ENCODE results near the gene ANGEL2. TPM values are rescaled to one million over a fixed set of nuclear protein-coding genes. Genes with fewer than 3 reads are reported as not detected.
A peak's percentile ranks its signal among the peaks of the same experiment; 100 is the strongest.

ANGEL2 gene
- total and polyA plus RNA-seq, 2 experiments from 2014 or later = 15.2 to 49.6 TPM

DNA sequence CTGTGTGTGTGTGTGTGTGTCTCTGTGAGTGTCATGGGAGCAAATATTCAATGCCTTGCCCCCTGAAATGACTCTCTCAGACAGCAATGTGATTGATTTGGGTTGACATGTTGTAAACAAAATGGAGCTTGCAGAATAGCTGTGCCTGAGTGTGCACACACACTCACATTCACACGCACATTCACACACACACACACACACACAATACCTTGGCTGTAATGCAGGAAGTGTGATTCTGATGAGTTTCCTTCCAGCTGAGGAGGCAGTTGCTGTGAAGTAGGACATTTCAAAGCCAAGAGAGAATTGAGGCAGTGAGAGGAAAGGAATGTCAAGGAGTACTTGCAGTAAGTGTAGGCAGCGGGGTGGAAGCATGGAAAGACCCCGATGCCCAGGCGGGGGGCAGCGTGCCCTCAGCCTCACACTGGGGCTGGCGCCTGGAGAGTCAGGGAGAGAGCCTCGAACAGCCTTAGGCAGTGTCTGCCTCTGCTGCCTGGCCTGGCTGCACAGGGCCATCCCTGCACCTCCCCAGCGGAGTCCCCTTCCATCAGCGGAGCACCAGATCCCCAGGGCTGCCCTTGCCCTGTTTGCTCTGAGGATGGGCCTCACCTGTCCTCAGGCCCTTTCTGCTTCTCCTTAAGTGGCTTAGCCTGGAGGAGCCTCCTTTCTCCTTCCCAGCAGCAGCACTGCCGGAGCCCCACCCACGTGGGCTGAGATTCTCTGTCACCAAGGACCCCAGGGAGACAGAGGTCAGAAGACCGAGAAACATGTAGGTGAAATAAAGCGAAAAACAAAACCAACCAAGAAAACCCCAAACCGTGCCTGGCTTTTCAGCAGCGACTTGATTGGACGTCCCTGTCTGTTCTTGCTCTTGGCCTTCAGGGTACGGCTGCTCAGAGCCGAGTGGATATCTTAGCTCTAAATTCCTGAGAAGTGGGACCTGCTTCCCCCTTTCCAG lies 56.1 kb downstream of the ANGEL2 start:
- Mint-ChIP-seq H3K4me1 (peaks cover 70% of the 10 kb centered on the region), H3K27ac (peak overlapping the region; percentile 44), H3K36me3 (ENCODE audit: low read depth) (peaks cover 99% of the 10 kb centered on the region), H3K4me3 (no peak overlapping the region; the same call in 2 of the 3 replicates), H3K9me3 (no peaks in the 10 kb centered on the region; the same call in 2 of the 3 replicates), H3K27me3 (ENCODE audit: insufficient read depth, low read depth, poor library complexity) (peaks cover 42% of the 10 kb centered on the region)
- Histone ChIP-seq H3K9me2 (ENCODE audit: insufficient read depth) (no peaks in the 10 kb centered on the region; the same call in 1 of the 2 replicates), H3K79me2 (replicated peaks; ENCODE audit: insufficient read depth) (peaks cover 66% of the 10 kb centered on the region), H3K27ac (ENCODE audit: low read depth) (peak overlapping the region; percentile 85), H2AFZ (no peak overlapping the region), H3K27me3 (ENCODE audit: insufficient read depth) (no peaks in the 10 kb centered on the region), H3K4me1 (ENCODE audit: insufficient read depth) (peaks cover 61% of the 10 kb centered on the region), H3K36me3 (ENCODE audit: insufficient read depth) (peaks cover 97% of the 10 kb centered on the region), H3K4me3 (no peak overlapping the region), H4K20me1 (replicated peaks; ENCODE audit: insufficient read depth) (peaks cover 70% of the 10 kb centered on the region), H3K4me2 (peak overlapping the region; percentile 38; the same call in 1 of the 2 replicates), H3F3A (replicated peaks; ENCODE audit: low read depth) (peaks cover 70% of the 10 kb centered on the region)
- TF ChIP-seq CREB1 (CRISPR knock-in tag; IDR thresholded peaks at IDR 0.05; ENCODE audit: low read depth) (no peak), NANOG (IDR thresholded peaks at IDR 0.05; ENCODE audit: borderline replicate concordance) (no peak), ZNF331 (CRISPR knock-in tag; IDR thresholded peaks at IDR 0.05; ENCODE audit: low read depth) (no peak), ZNF114 (CRISPR knock-in tag; IDR thresholded peaks at IDR 0.05) (no peak), STAT1 (IDR thresholded peaks at IDR 0.05; ENCODE audit: unreplicated experiment) (no peak), POLR2AphosphoS5 (IDR thresholded peaks at IDR 0.05; ENCODE audit: low read depth) (no peak; the same call in 1 of the 2 replicates), JUNB (IDR thresholded peaks at IDR 0.05; ENCODE audit: unreplicated experiment) (no peak), EZH2 (IDR thresholded peaks at IDR 0.05; ENCODE audit: low read depth, unreplicated experiment) (no peak), EZH2phosphoT487 (IDR thresholded peaks at IDR 0.05; ENCODE audit: unreplicated experiment) (no peak)
- TF ChIP-seq, protein P1, sequence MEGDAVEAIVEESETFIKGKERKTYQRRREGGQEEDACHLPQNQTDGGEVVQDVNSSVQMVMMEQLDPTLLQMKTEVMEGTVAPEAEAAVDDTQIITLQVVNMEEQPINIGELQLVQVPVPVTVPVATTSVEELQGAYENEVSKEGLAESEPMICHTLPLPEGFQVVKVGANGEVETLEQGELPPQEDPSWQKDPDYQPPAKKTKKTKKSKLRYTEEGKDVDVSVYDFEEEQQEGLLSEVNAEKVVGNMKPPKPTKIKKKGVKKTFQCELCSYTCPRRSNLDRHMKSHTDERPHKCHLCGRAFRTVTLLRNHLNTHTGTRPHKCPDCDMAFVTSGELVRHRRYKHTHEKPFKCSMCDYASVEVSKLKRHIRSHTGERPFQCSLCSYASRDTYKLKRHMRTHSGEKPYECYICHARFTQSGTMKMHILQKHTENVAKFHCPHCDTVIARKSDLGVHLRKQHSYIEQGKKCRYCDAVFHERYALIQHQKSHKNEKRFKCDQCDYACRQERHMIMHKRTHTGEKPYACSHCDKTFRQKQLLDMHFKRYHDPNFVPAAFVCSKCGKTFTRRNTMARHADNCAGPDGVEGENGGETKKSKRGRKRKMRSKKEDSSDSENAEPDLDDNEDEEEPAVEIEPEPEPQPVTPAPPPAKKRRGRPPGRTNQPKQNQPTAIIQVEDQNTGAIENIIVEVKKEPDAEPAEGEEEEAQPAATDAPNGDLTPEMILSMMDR (conservative IDR thresholded peaks at IDR 0.05; ENCODE audit: low read depth in 2 of 2) = no peak
- TF ChIP-seq, protein P2, sequence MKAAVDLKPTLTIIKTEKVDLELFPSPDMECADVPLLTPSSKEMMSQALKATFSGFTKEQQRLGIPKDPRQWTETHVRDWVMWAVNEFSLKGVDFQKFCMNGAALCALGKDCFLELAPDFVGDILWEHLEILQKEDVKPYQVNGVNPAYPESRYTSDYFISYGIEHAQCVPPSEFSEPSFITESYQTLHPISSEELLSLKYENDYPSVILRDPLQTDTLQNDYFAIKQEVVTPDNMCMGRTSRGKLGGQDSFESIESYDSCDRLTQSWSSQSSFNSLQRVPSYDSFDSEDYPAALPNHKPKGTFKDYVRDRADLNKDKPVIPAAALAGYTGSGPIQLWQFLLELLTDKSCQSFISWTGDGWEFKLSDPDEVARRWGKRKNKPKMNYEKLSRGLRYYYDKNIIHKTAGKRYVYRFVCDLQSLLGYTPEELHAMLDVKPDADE (IDR thresholded peaks at IDR 0.05) = no peak
- TF ChIP-seq, protein P3, sequence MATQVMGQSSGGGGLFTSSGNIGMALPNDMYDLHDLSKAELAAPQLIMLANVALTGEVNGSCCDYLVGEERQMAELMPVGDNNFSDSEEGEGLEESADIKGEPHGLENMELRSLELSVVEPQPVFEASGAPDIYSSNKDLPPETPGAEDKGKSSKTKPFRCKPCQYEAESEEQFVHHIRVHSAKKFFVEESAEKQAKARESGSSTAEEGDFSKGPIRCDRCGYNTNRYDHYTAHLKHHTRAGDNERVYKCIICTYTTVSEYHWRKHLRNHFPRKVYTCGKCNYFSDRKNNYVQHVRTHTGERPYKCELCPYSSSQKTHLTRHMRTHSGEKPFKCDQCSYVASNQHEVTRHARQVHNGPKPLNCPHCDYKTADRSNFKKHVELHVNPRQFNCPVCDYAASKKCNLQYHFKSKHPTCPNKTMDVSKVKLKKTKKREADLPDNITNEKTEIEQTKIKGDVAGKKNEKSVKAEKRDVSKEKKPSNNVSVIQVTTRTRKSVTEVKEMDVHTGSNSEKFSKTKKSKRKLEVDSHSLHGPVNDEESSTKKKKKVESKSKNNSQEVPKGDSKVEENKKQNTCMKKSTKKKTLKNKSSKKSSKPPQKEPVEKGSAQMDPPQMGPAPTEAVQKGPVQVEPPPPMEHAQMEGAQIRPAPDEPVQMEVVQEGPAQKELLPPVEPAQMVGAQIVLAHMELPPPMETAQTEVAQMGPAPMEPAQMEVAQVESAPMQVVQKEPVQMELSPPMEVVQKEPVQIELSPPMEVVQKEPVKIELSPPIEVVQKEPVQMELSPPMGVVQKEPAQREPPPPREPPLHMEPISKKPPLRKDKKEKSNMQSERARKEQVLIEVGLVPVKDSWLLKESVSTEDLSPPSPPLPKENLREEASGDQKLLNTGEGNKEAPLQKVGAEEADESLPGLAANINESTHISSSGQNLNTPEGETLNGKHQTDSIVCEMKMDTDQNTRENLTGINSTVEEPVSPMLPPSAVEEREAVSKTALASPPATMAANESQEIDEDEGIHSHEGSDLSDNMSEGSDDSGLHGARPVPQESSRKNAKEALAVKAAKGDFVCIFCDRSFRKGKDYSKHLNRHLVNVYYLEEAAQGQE (IDR thresholded peaks at IDR 0.05; ENCODE audit: unreplicated experiment) = no peak
- TF ChIP-seq, protein P4, sequence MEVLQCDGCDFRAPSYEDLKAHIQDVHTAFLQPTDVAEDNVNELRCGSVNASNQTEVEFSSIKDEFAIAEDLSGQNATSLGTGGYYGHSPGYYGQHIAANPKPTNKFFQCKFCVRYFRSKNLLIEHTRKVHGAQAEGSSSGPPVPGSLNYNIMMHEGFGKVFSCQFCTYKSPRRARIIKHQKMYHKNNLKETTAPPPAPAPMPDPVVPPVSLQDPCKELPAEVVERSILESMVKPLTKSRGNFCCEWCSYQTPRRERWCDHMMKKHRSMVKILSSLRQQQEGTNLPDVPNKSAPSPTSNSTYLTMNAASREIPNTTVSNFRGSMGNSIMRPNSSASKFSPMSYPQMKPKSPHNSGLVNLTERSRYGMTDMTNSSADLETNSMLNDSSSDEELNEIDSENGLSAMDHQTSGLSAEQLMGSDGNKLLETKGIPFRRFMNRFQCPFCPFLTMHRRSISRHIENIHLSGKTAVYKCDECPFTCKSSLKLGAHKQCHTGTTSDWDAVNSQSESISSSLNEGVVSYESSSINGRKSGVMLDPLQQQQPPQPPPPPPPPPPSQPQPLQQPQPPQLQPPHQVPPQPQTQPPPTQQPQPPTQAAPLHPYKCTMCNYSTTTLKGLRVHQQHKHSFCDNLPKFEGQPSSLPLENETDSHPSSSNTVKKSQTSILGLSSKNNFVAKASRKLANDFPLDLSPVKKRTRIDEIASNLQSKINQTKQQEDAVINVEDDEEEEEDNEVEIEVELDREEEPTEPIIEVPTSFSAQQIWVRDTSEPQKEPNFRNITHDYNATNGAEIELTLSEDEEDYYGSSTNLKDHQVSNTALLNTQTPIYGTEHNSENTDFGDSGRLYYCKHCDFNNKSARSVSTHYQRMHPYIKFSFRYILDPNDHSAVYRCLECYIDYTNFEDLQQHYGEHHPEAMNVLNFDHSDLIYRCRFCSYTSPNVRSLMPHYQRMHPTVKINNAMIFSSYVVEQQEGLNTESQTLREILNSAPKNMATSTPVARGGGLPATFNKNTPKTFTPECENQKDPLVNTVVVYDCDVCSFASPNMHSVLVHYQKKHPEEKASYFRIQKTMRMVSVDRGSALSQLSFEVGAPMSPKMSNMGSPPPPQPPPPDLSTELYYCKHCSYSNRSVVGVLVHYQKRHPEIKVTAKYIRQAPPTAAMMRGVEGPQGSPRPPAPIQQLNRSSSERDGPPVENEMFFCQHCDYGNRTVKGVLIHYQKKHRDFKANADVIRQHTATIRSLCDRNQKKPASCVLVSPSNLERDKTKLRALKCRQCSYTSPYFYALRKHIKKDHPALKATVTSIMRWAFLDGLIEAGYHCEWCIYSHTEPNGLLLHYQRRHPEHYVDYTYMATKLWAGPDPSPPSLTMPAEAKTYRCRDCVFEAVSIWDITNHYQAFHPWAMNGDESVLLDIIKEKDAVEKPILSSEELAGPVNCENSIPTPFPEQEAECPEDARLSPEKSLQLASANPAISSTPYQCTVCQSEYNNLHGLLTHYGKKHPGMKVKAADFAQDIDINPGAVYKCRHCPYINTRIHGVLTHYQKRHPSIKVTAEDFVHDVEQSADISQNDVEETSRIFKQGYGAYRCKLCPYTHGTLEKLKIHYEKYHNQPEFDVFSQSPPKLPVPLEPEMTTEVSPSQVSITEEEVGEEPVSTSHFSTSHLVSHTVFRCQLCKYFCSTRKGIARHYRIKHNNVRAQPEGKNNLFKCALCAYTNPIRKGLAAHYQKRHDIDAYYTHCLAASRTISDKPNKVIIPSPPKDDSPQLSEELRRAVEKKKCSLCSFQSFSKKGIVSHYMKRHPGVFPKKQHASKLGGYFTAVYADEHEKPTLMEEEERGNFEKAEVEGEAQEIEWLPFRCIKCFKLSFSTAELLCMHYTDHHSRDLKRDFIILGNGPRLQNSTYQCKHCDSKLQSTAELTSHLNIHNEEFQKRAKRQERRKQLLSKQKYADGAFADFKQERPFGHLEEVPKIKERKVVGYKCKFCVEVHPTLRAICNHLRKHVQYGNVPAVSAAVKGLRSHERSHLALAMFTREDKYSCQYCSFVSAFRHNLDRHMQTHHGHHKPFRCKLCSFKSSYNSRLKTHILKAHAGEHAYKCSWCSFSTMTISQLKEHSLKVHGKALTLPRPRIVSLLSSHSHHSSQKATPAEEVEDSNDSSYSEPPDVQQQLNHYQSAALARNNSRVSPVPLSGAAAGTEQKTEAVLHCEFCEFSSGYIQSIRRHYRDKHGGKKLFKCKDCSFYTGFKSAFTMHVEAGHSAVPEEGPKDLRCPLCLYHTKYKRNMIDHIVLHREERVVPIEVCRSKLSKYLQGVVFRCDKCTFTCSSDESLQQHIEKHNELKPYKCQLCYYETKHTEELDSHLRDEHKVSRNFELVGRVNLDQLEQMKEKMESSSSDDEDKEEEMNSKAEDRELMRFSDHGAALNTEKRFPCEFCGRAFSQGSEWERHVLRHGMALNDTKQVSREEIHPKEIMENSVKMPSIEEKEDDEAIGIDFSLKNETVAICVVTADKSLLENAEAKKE (CRISPR knock-in tag; IDR thresholded peaks at IDR 0.05) = no peak
- no peak for ATAC-seq
- no peak for DNase-seq (ENCODE audit: low spot score)
